Tibial nerve (tissue), 4 donors: ENCODE data around the gene DNAH10.

ENCODE experiments used
- CTCF ChIP-seq, 5 experiments: fragments of 200-600 bp in 3 of 5; fragments of 450-650 bp in 2 of 5; sonication (generic) in 3 of 5; IDR thresholded peaks; one replicate each; pipeline ENCODE4 v1.5.1; 2016 to 2019; ENCODE audit warnings: antibody characterized with exemption in 5 of 5, mild to moderate bottlenecking in 3 of 5, moderate library complexity in 2 of 5
- EP300 ChIP-seq, 2 donors: sonication (generic); formaldehyde crosslinking; IDR thresholded peaks; one replicate each; pipeline ENCODE4 v1.6.1; 2017; ENCODE audit warnings: antibody characterized with exemption in 2 of 2, mild to moderate bottlenecking in 1 of 2
- POLR2A ChIP-seq, 2 donors: fragments of 450-650 bp; IDR thresholded peaks; one replicate each; pipeline ENCODE4 v1.6.1; 2017; ENCODE audit warnings: antibody characterized with exemption in 2 of 2, mild to moderate bottlenecking in 2 of 2, moderate library complexity in 2 of 2

DNA sequence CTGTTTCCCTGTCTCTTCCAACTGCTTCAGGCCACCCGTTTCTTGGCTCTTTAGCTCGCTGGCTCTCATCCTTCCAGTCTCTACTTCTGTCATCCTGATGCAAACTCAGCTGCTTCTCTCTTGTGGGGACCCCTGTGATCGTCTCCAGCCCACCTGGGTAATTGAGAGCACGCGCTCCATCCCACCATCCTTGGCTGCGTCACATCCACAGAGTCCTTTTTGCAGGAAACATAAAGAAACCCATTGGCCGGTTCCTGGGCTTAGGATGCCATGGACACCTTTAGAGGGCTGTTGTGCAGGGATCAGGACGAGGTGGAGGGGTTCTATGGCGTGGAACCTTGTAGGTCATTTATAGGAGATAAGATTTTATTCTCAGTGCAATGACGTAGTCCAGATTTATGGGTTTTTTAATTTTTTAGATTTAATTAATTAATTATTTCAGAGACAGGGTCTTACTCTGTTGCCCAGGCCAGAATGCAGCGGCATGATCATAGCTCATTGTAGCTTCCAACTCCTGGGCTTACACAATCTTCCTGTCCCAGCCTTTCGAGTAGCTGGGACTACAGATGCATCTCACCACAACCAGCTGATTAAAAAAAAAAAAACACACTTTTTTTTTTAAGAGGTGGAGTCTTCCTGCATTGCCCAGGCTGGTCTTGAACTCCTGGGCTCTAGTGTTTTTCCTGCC lies 127.9 kb downstream of the DNAH10 start:
- TF ChIP-seq EP300 (IDR thresholded peaks at IDR 0.05) = no peak
- no peak for TF ChIP-seq CTCF (IDR thresholded peaks at IDR 0.05)
- no peak for TF ChIP-seq POLR2A (IDR thresholded peaks at IDR 0.05)
